COR-L47 (cell line): ENCODE measurements around the gene FRMD3.
"Not testable (repeated sequence)": the region's sequence is repeated elsewhere in the genome, so short reads cannot be mapped to it uniquely, and the experiment has no call there.

Experiments
- DNase-seq: peaks from one replicate; lab custom pipeline; 2025; lab: John Stamatoyannopoulos, UW

FRMD3 gene

DNA sequence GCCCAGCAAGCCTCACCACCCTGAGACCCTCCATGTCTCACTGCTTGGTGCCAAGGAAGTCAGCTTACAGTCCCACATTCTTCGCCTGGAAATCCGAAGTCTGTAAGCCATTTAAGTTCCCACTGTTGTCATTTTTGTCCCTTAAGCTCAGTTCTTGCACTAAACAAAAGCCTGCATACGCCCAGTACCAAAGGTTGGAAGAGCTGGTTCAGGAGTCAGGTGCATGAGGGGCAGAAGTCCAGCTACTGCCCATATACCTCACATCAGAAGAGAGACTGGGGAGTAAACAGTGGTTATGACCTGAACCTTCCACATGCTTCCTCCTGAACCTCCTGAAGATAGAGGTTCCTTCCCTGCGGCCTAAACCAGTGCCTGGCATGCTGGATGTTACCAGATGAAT lies 146.0 kb downstream of the FRMD3 start:
- no peak for DNase-seq

DNA sequence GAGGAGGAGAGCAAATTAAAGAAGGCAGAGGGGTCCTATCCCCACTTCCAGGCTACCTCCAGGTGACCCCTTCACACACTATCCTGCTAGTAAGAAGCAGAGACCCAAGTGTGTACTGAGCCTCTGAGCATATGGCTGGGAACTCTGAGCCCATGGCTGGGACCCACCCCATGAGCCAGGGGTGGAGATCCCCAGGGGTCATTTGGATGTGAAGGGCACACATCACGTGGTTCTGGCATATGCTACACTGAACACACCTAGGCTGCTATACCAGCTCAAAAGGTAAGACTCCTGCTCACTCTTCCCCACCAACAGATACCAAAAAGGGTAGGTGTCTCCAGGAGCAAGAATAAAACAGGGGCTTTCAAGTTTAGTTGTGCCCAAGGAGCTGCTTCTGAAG lies 149.9 kb downstream of the FRMD3 start:
- DNase-seq = no peak

DNA sequence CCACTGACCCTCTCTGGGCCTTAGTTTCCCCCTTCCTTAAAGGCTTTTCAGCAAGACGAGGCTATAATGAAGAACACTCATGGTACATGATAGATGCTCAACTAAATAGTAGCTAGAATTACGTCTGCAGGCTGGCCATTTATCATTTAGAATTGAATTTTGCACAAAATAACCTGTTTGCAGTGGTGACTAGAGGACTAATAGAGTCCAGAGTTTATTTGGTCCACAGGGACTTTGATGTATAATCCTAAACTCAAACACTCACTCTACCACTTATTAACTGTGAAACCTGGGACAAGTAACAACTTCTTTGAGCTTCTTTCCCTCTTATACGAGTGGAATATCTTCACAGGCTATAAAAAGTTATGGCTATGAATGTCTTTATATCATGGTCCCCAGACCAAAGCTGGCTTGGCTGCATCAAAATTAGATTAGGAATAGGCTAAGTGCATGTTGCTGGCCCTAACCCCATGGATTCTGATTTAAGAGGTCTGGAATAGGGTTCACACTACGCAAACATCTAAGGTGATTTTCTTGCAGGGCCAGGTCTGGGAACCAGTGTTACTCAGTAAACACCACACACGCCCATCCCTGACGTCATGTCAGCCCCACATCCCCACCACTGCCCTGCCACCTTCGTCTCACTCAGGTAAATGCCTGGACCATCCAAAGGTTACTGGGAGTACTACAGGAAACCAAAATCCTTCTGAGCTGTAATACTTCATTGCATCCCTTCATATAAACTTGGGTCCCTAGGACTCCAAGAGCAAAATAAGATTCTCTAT lies 150.6 kb downstream of the FRMD3 start:
- no peak for DNase-seq

DNA sequence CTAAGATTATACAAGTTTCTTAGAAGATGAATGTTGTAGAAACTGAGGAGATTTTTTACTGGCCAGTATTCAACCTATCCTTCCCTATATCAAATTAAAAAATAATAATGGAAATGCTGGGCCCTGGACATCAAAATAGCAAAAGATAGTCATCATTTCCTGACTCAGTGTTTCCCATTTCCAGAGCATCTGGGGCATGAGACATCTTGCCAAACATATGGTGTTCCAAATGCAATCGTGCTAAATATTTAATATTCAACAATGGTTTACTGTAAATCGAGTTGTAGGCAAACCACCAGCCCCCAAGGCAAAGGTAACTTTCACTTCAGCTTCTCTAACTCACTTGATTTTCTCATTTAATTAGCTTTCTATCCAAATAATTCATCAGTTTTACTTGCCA lies 152.9 kb downstream of the FRMD3 start:
- DNase-seq = no peak

DNA sequence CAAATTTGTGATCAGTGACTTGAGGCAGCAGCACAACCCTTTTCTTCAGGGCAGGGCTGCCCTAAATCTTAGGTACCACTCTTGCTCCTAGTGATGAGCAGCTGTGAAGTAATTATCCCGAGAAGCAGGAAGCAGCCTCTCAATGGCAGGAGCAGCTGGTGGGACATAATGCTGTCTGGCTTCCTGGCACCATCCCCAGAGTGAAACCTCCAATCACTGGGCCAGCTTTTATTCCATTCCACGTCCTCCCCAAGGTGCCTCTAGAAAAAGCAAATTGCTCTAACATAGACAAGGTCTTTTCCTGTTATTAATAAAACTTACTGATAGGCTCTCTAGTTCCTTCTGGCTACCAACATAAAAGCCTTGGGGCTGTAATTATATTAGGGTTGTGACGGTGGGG lies 154.0 kb downstream of the FRMD3 start:
- peak; percentile 78 for DNase-seq

DNA sequence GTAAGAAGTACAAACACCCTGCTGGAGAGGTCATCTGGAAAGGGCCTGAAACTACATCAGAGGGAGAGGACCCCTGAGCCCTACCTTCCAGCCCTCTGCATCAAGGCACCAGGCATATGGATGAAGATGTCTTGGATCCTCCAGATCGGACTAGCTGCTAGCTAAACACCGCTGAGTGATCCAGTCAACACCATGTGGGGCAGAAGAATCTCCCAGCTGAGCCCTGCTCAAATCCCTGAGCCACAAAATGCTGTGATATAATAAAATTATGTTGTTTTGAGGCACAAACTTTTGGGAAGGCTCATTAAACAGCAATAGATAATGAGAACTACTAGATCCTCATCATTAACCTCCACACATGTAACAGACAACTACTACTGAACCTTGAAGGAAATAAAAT lies 155.2 kb downstream of the FRMD3 start:
- no peak for DNase-seq

DNA sequence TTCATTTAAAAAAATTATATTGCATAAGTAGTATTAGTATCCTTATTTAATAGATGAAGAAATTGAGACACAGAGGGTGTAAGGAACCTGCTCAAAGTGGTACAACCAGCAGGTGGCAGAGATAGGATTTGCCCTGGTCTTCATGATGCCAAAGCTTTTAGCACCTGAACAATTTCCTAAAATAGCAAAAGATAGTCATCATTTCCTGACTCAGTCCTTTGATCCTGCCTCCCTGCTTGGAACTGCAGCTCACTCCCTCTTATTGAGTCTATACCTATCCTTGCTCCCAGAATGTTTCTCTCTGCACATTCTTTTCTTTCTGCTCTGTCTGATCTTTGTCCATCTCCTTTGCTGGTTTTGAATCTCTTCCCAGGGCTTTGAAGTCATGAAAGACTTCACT lies 155.8 kb downstream of the FRMD3 start:
- no peak for DNase-seq

DNA sequence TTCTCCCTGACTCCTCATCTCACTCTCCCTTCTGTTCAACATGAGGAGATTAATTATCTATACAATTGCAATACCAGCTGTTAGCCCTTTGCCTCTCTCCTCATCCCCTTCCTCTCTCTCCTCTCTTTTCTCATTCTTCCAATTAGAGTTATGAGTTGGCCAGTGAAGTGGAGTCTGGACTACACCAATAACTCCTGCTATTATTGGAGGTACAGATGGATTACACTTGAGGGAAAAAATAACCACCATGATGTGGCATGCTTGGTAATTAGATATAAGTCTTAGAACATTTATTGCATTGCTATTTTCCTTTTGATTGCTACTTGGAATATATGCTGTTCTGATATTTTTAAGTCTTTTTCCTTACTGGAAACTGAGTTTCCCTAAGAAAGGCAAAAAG lies 159.2 kb downstream of the FRMD3 start:
- DNase-seq = no peak

DNA sequence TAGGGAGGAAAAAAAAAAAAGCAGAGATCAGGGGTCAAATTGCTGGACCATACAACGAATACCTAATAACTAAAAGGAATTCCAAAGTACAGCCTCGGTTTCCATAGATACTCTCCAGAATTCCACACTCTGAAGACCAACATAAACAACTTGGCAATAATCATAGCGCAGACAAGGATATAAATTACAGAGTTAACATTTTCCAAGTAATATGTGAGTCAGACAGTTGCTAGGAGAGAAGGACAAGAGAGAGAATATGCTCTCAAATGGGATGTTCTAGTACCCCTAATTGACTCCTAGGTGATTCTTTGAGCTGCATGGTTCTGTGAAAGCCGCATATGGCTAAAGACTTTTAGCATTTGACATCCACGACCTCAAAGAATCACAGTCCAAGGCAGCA lies 165.2 kb downstream of the FRMD3 start:
- no peak for DNase-seq

DNA sequence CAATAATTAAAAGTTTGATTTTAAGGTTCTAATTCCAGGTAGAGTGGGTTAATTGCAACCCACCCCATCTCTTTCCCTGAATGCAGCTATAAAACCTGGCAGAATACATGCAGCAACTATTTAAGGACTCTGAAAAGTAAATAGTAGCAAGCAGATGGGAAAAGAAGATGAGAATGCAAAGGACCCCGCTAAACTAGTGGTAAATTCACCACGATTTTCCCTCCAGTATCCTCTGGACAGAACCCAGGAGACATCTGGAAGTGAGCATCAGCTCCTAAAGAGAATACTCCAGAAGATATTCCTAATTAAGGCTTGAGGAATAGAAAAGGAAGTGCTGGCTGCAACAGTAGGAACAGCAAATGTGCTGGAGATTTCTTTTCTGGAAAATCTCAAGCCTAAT lies 170.9 kb downstream of the FRMD3 start:
- no peak for DNase-seq

DNA sequence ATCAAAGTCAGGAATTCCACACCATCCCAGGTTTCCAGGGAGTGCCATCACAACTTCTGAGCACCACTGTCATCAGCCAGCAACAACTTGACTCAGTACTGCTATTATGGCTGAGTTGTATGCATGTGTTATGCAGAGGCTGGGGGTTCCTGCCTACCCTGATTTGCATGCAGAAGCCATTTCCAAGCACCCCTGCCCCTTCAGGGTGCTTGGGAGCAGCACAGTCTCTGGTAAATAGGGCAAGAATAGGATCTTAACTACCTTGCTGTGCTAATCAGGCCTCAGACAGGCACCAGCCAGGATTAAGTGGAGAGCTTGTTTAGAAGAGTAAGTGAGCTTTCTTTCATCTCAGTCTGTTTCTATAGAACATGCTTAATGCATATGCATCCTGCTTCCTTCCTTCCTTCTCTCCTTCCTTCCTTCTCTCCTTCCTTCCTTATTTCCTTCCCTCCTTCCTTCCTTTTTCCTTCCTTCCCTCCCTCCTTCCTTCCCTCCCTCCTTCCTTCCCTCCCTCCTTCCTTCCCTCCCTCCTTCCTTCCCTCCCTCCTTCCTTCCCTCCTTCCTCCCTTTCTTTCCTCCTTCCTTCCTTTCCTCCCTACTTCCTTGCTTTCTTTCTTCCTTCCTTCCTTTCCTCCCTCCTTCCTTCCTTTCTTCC lies 175.7 kb downstream of the FRMD3 start:
- DNase-seq = no peak

DNA sequence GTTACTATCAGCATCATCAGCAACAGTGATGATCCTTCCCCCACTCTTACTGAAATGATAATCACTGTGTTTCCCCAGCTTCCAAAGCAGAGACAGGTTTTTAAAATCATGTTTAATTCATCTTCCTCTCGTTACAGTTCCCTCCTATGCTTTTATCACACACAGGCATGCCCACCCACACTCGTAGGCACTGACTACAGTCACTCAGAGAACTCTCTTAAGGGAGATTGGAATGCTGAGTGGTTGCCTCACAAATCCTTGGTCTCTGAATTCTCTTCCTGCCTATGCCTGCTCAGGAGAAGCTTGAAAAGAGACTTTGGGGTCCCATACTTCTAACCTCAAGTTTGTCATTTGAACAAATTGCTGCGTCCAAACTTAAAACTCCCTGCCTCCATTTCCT lies 179.2 kb downstream of the FRMD3 start:
- no peak for DNase-seq

DNA sequence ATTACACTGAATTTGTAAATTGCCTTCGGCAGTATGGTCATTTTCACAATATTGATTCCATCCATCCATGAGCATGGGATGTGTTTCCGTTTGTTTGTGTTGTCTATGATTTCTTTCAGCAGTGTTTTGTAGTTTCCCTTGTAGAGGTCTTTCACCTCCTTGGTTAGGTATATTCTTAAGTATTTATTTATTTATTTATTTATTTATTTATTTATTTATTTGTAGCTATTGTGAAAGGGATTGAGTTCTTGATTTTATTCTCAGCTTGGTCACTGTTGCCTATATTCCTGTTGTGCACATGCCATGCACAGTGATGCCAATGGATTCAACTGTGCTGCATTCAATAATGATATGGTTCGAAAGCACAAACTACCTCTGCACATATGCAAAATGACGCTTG lies 179.7 kb downstream of the FRMD3 start:
- not testable (repeated sequence) for DNase-seq

DNA sequence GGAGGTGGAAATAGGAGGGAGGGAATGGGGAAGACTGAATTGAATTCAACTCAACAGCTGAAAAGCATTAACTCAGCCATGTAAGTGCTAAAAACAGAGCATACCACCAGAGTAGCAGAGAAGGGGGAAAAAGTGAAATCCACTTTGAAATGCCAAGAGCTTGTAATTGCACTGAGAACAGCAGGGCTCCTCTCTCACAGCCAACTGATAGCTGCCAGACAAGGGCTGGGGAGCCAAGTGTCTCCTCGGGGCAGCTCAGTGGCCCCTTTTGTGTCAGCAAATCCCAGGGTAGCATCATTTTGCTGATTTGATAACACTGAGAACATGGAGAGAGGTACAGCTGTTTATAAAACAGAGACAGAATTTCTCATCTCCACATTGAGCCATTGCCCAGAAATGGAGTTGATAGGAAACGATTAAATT lies 182.5 kb downstream of the FRMD3 start:
- DNase-seq = no peak

DNA sequence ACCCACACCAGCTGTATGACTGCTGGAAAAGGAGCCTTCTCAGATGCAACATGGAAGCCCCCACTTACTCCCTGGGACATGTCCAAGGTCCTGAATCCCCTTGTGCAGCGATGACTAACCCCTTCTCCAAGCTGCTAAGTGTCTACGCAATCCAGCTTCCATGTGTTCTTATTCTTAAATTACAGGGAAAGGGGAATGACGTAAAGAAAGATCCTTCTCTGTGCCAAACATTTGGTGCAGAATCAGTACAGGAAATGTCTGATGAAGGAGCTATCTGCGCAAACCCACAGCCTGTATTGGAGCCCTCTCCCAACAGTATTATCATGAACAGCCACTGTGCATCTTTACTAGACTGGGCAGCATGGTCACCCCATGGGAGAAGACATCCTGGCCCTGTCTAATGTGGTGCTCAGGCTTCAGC lies 183.2 kb downstream of the FRMD3 start:
- no peak for DNase-seq

DNA sequence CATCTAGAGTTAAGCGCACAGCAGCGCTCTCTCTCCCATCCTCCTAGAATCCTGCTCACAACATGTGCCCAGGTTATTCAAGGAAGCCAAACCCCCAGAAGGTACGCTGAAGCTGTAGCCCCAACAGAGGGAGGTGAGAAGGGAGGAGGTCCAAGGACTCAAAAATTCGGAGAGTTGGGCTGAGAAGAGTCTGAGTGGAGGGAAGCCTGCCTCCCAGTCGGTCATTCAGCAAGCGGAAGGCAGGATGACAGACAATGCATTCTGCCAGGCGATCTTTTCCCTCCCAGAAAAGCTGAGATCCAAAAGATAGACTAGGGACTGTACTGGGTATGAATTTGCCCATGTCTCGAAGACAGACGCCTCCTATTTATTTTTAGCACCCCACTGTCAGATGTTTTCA lies 189.2 kb downstream of the FRMD3 start:
- no peak for DNase-seq

DNA sequence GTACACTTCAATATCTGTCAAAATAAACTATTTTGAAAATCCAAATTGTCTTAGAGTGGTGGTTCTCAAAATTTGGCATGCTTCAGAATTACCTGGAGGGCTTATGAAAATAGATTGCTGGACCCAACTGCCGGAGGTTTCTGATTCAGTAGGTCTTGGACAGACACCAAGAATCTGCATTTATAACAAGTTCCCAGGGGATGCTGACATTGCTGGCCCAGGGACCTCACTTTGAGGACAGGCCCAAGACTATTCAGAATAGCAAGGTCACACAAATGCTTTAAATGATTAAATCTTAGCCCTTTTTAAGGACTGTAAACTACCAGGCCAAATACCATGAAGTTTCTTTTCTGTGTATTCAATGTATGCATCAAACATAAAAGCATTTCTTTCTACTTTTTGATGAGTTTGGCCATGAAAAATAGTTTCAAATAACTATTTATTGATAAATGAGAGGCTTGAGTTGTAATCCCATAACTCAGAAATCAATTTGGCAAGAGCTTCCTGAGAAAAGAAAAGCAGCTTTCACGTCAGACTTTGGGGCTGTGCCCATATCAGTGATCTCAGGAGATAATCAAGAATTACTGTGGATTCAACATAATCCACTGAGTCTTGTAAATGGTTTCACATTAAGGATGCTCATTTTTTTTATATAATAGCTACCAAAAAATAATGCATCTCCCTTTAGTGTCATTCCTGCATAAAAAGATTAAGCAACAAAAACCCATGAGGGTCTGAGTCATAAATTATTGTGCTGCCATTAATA lies 191.4 kb downstream of the FRMD3 start:
- no peak for DNase-seq

DNA sequence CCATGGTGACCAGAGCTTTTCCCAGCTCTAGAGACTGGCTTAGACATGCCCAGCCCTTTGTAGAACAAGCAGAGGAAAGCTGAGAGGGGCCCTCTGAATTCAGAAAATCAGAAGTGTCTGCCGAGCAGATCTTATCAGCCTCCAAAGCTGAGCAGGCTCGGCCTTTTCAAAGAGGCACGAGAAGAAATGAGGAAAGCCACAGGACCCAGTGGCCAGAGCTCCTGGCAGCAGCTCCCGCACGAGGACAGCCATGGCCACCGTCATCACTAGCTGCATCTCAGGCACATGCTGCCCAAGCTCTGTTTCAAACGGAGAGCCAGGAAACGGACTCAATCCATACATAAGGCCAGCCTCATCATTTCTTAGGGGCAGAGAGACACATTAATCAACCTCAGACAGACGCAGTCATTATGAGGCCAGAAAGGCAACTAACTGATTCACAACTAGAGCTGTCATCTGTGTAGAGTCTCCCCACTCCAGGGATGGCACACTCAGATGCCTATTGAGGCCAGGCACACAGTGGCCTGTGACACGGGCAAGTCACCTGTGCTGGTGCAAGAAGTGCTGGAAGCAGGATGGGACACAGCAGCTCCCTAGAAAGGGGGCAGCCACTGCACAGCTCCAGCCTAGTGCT lies 194.7 kb downstream of the FRMD3 start:
- DNase-seq = no peak

DNA sequence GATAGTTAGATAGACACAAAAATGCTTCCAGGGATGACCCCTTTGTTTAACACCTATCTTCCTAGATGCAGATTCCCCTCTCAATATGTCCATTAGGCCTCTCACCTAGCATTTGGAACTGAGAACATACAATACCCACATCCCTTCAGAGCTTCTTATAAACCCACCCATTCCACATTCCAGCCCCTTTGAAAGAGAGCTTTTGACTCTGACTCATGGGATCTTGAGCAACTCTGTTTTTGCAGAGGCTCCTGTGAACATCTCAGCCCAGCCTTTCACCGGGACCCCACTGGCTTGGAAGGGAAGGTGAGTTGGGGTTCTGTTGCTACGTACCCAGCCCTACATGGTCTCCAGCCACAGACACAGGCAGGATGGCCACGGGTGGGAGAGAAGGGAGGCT lies 195.5 kb downstream of the FRMD3 start:
- DNase-seq = no peak

DNA sequence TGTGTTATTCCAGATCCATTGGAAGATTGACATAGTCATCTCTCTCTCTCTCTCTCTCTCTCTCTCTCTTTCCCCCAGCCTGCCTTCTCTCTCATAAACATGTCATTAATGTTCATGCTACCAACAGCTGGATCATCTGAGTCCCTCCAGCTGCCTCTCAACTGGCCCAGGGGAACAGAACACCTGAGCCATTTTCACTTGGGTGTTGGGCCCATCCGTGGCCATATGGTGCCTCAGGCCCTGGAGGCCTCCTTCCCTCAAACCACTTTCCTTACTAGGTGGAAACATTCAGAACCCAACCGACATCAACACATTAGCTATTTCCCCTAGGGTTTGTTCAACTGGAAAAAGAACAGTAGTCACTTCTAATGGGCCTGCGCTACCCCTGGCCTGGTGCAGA lies 196.2 kb downstream of the FRMD3 start:
- DNase-seq = no peak

DNA sequence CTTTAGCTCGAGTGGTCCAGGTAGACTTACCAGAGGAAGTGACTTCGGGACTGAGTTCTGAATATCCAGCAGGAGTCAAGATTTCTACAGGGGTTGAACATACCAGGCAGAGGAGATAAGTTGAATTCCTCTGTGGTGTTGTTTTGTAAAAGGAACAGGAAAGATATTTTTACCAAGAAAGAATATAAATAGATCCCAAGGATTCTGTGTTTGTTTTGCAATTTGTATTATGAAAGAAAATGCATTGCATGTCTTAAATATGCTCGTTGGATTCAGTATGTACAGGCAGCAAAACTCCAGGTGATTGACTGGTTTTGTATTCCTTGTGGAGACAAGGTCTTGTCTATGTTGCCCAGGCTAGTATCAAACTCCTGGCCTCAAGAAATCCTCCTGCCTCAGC lies 197.8 kb downstream of the FRMD3 start:
- no peak for DNase-seq

DNA sequence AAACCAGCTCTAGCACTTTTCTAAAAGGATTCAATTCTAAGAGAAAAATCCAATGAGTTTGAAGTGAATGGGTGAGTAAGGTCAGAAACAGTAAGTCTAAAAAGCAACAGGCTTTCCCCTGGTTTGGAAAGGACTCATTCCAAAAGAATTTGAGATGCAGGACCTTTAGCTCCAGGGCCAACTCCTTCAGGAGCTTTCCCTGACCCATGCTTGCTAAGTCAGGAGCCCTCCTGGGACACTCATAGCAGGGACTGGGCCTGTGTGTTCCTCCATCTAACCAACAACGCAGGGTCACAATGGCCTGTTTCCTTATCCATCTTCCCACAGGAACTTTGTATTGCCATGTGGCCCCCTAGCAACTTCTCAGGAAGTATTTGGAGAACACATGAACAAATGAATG lies 198.8 kb downstream of the FRMD3 start:
- no peak for DNase-seq

DNA sequence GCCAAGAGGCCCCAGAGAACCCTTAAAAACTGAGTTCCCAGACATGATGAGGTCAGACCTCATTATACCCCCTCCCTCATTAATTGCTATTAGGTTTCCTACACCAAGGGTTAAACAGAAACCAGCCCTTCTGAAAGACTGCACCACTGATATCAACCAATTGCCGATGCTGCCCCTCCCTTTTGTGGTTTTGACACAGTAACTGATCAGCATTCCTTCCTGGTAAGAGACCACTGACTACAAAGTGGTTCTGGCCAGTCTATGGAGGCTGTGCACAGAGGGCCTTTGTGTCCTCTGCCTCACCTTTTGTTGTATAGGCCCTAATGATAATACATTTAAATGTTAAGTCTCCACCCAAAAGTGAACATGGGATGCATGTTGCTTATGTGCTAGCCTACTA lies 201.5 kb downstream of the FRMD3 start:
- no peak for DNase-seq
